NCI-H146 treated with DMSO at 0.1 percent for 48 hours (cell line): ENCODE measurements around the gene OR8D4.
"Not testable (repeated sequence)": the region's sequence is repeated elsewhere in the genome, so short reads cannot be mapped to it uniquely, and the experiment has no call there.

Experiments used
- DNase-seq: peaks from one replicate; lab custom pipeline; 2025; ENCODE audit not compliant: unreplicated experiment; lab: John Stamatoyannopoulos, UW

Gene OR8D4

GRCh38 chr11:123901867-123902266 lies at the start of gene OR8D4:
Gene OR8D4 (plus strand): TSS chr11:123902167. CDS start chr11:123906432, 4,265 bp downstream.
- no peak for DNase-seq

GRCh38 chr11:123852321-123852720 lies 49.6 kb upstream of the OR8D4 start:
- DNase-seq = no peak

GRCh38 chr11:123853038-123853437 lies 48.9 kb upstream of the OR8D4 start:
- DNase-seq = no peak

- DNase-seq = no peak
Observed at GRCh38 chr11:123856444-123856843, 45.5 kb upstream of the OR8D4 start.

- no peak for DNase-seq
Observed at GRCh38 chr11:123859731-123860130, 42.2 kb upstream of the OR8D4 start.

- DNase-seq = not testable (repeated sequence)
Observed at GRCh38 chr11:123865293-123865692, 36.7 kb upstream of the OR8D4 start.

- not testable (repeated sequence) for DNase-seq
Observed at GRCh38 chr11:123867795-123868194, 34.2 kb upstream of the OR8D4 start.

- no peak for DNase-seq
Observed at GRCh38 chr11:123880912-123881311, 21.1 kb upstream of the OR8D4 start.

- DNase-seq = no peak
Observed at GRCh38 chr11:123885570-123885969, 16.4 kb upstream of the OR8D4 start, which contains the start of gene TMEM225. Gene TMEM225 (minus strand): TSS chr11:123885670. CDS start chr11:123885425, 245 bp downstream.

GRCh38 chr11:123892031-123892430 lies 9.9 kb upstream of the OR8D4 start:
- DNase-seq = no peak

GRCh38 chr11:123899792-123900191 lies 2.2 kb upstream of the OR8D4 start:
- no peak for DNase-seq

- no peak for DNase-seq
Observed at GRCh38 chr11:123903932-123904331, 2.0 kb downstream of the OR8D4 start.

- DNase-seq = no peak
Observed at GRCh38 chr11:123904932-123905331, 3.0 kb downstream of the OR8D4 start.

- no peak for DNase-seq
Observed at GRCh38 chr11:123905826-123906225, 3.9 kb downstream of the OR8D4 start.

- no peak for DNase-seq
Observed at GRCh38 chr11:123920943-123921342, 19.0 kb downstream of the OR8D4 start.

GRCh38 chr11:123924027-123924426 lies 22.1 kb downstream of the OR8D4 start:
- no peak for DNase-seq

- no peak for DNase-seq
Observed at GRCh38 chr11:123939317-123939716, 37.4 kb downstream of the OR8D4 start, which contains the start of gene OR4D5. Gene OR4D5 (plus strand): TSS chr11:123939617. CDS start chr11:123939617, 0 bp downstream.

- DNase-seq = no peak
Observed at GRCh38 chr11:123942413-123942812, 40.4 kb downstream of the OR8D4 start.

- DNase-seq = no peak
Observed at GRCh38 chr11:123943738-123944137, 41.8 kb downstream of the OR8D4 start, which contains the start of gene OR6T1. Gene OR6T1 (minus strand): TSS chr11:123943838. CDS start chr11:123943838, 0 bp downstream.

GRCh38 chr11:123945132-123945531 lies 43.2 kb downstream of the OR8D4 start:
- no peak for DNase-seq

GRCh38 chr11:123956752-123957151 lies 54.8 kb downstream of the OR8D4 start:
- DNase-seq = no peak
